Thyroid gland (tissue), 4 donors: ENCODE measurements around the gene ELFN1. TPM values are rescaled to one million over a fixed set of nuclear protein-coding genes. Genes with fewer than 3 reads are reported as not detected.

Source experiments
- DNase-seq, 2 donors: peaks; one replicate each; pipeline ENCODE4 v3.0.0-alpha.2; 2019
- H3K27ac ChIP-seq, 3 donors: fragments of 200-600 bp; sonication (generic); 1 replicate in 2 of 3; 2 replicates in 1 of 3; pipeline ENCODE4 v1.5.1; 2016 to 2019; ENCODE audit warnings: mild to moderate bottlenecking in 1 of 3, moderate library complexity in 1 of 3
- H3K27me3 ChIP-seq: fragments of 200-600 bp; sonication (generic); one replicate; pipeline ENCODE4 v1.5.1; 2019
- H3K36me3 ChIP-seq, 2 donors: fragments of 200-600 bp; sonication (generic); one replicate each; pipeline ENCODE4 v1.5.1; 2016 to 2019
- H3K4me1 ChIP-seq, 2 donors: fragments of 200-600 bp; sonication (generic); one replicate each; pipeline ENCODE4 v1.5.1; 2017 to 2019
- H3K4me3 ChIP-seq, 3 donors: fragments of 200-600 bp; sonication (generic); replicated peaks in 1 of 3; 1 replicate in 2 of 3; 2 replicates in 1 of 3; pipeline ENCODE4 v1.5.1; 2016; ENCODE audit warnings: mild to moderate bottlenecking in 1 of 3
- H3K9me3 ChIP-seq: fragments of 200-600 bp; sonication (generic); one replicate; pipeline ENCODE4 v1.5.1; 2017
- CTCF ChIP-seq, 6 experiments: fragments of 200-600 bp in 3 of 6; fragments of 450-650 bp in 3 of 6; sonication (generic) in 3 of 6; IDR thresholded peaks; one replicate each; pipeline ENCODE4 v1.5.1; 2016 to 2019; ENCODE audit warnings: antibody characterized with exemption in 6 of 6, mild to moderate bottlenecking in 2 of 6, inconsistent platforms in 1 of 6, moderate library complexity in 1 of 6
- POLR2A ChIP-seq, 2 donors: fragments of 450-650 bp; IDR thresholded peaks; one replicate each; pipeline ENCODE4 v1.6.1; 2017; ENCODE audit warnings: antibody characterized with exemption in 2 of 2, mild to moderate bottlenecking in 2 of 2, moderate library complexity in 1 of 2
- WGBS, 2 donors: methylation state at CpG; one replicate each; pipeline ENCODE4 v1.1.5; 2017; 5-methylcytosine and 5-hydroxymethylcytosine counted together
- intact Hi-C: fragments of 100-400 bp; cut with DNase I; formaldehyde crosslinking; loops from one replicate; pipeline ENCODE4 v1.15.1; 2023
- total RNA-seq, 4 donors: library from RNA; depleted of rRNA; stranded (reverse); fragments of >200 nt; gene quantifications; one replicate each; pipeline ENCODE4 v1.2.3, GENCODE V29; 2016

The ELFN1 gene
- total RNA-seq, 4 donors from 2014 or later, result 0.11 to 0.96 (median 0.54) TPM

- DNase-seq, result no peak
- H3K36me3 ChIP-seq, result no peaks in the 10 kb centered on the region
- WGBS, 2 donors, result 49 to 50% methylated on average over 10 to 11 of the region's 11 CpGs
- TF ChIP-seq CTCF (IDR thresholded peaks at IDR 0.05), result no peak
- no peak for TF ChIP-seq POLR2A (IDR thresholded peaks at IDR 0.05)
- intact Hi-C loops, result loop anchor here (10.0 kb wide), 1 partner anchor 682 kb away; no protein-coding TSS in a partner anchor
- peaks cover 28% of the 10 kb centered on the region for H3K27me3 ChIP-seq
- H3K27ac ChIP-seq, result no peak overlapping the region
- H3K9me3 ChIP-seq, result no peaks in the 10 kb centered on the region
- H3K4me3 ChIP-seq, result no peak overlapping the region
- H3K4me1 ChIP-seq, result peaks cover 18 to 38% of the 10 kb centered on the region in 2 donors
Observed at GRCh38 chr7:1663223-1663622, 6.9 kb upstream of the ELFN1 start.

- no peak for DNase-seq
- Histone ChIP-seq H3K4me1 (peaks cover 18 to 38% of the 10 kb centered on the region in 2 donors), H3K27me3 (peaks cover 28% of the 10 kb centered on the region), H3K4me3 (peak overlapping the region in 1 of 3 donors; percentile 29), H3K27ac (no peak overlapping the region), H3K36me3 (no peaks in the 10 kb centered on the region), H3K9me3 (no peaks in the 10 kb centered on the region)
- intact Hi-C loops, result loop anchor here (10.0 kb wide), 1 partner anchor 681 kb away; no protein-coding TSS in a partner anchor
- WGBS, 2 donors, result 0 to 4% methylated on average over 5 to 11 of the region's 56 CpGs
- TF ChIP-seq CTCF (IDR thresholded peaks at IDR 0.05), result no peak
- TF ChIP-seq POLR2A (IDR thresholded peaks at IDR 0.05), result no peak
Observed at GRCh38 chr7:1663857-1664651, 6.0 kb upstream of the ELFN1 start.

- Histone ChIP-seq H3K4me3 (peak overlapping the region in 1 of 3 donors; percentile 29), H3K4me1 (peaks cover 24 to 45% of the 10 kb centered on the region in 2 donors), H3K9me3 (no peaks in the 10 kb centered on the region), H3K27me3 (peaks cover 28% of the 10 kb centered on the region), H3K27ac (peak overlapping the region in 1 of 3 donors; percentile 23), H3K36me3 (no peaks in the 10 kb centered on the region)
- no peak for TF ChIP-seq POLR2A (IDR thresholded peaks at IDR 0.05)
- TF ChIP-seq CTCF (IDR thresholded peaks at IDR 0.05), result peak in 4 of 6 experiments; percentile 32 to 78 (median 38)
- peak; percentile 35 to 40 for DNase-seq
- 0% methylated on average over 5 of the region's 95 CpGs; no CpG with 5 or more reads in 1 of the 2 donors for WGBS, 2 donors
- intact Hi-C loops, result loop anchor here (10.0 kb wide), 1 partner anchor 680 kb away; no protein-coding TSS in a partner anchor
Observed at GRCh38 chr7:1664711-1665548, 5.1 kb upstream of the ELFN1 start.

- no peak for DNase-seq
- Histone ChIP-seq H3K27ac (no peak overlapping the region), H3K27me3 (peaks cover 31% of the 10 kb centered on the region), H3K36me3 (no peaks in the 10 kb centered on the region), H3K9me3 (no peaks in the 10 kb centered on the region), H3K4me1 (peaks cover 27 to 53% of the 10 kb centered on the region in 2 donors), H3K4me3 (peak overlapping the region in 1 of 3 donors; percentile 29)
- TF ChIP-seq POLR2A (IDR thresholded peaks at IDR 0.05) (no peak), CTCF (IDR thresholded peaks at IDR 0.05) (no peak)
- WGBS, 2 donors, result 0% methylated on average over 13 of the region's 98 CpGs; no CpG with 5 or more reads in 1 of the 2 donors
- intact Hi-C loops, result loop anchor here (10.0 kb wide), 1 partner anchor 679 kb away; no protein-coding TSS in a partner anchor
Observed at GRCh38 chr7:1665549-1666316, 4.3 kb upstream of the ELFN1 start.
